HepG2 (cell line): ENCODE measurements around the gene ATRN. TPM values are rescaled to one million over a fixed set of nuclear protein-coding genes. Genes with fewer than 3 reads are reported as not detected.
A peak's percentile ranks its signal among the peaks of the same experiment; 100 is the strongest.

ENCODE experiments used
- ATAC-seq: fragments of 200-7000 bp; cut with Tn5 transposase; 3 replicates; pipeline ENCODE4 v1.9.1; 2020; ENCODE audit warnings: mild to moderate bottlenecking, moderate library complexity
- BruUV-seq: library from RNA; stranded (reverse); fragments of 400-500 nt; replicated peaks from 2 replicates; lab custom pipeline; 2021; lab: Mats Ljungman, UMichigan
- CTCF ChIA-PET: fragments of 300-600 bp; formaldehyde crosslinking; extraction: SDS; loops from one replicate; lab custom pipeline; 2021; ENCODE audit warnings: low total read pairs, inconsistent platforms, low intra/inter-chr PET ratio; lab: Yijun Ruan, JAX
- POLR2A ChIA-PET: fragments of 350-600 bp; sonication (Branson Sonifier 250); formaldehyde crosslinking; loops from one replicate; lab custom pipeline; 2020; ENCODE audit warnings: antibody characterized with exemption, inconsistent platforms; lab: Yijun Ruan, JAX
- DNase-seq: peaks from one replicate; pipeline ENCODE4 v3.0.0-alpha.2; 2015; ENCODE audit warnings: low spot score
- FAIRE-seq: peaks from 3 replicates; lab custom pipeline; 2011; peaks lifted over from hg19 to GRCh38; lab: Jason Lieb, UNC
- H2AFZ ChIP-seq: one replicate; pipeline ENCODE4 v1.6.1; 2011; ENCODE audit warnings: low read length, inconsistent platforms
- H3K27ac ChIP-seq: fragments of 300-600 bp; 3 replicates; pipeline ENCODE4 v1.8.0; 2011; ENCODE audit warnings: mixed run types, mild to moderate bottlenecking, mixed read lengths, low read length, inconsistent platforms; ENCODE audit not compliant: insufficient read depth; ENCODE audit errors: extremely low read length
- H3K27me3 ChIP-seq, 2 experiments: fragments of 200-600 bp in 1 of 2; 2 replicates in 1 of 2; 3 replicates in 1 of 2; pipeline versions ENCODE4 v1.6.0 to v1.8.0; 2011; ENCODE audit warnings: low read length in 2 of 2, mild to moderate bottlenecking in 2 of 2, moderate library complexity in 2 of 2, inconsistent platforms in 1 of 2; ENCODE audit not compliant: insufficient read depth in 2 of 2, control insufficient read depth in 1 of 2
- H3K36me3 ChIP-seq, 2 experiments: fragments of 200-600 bp in 1 of 2; replicated peaks in 1 of 2; 2 replicates in 1 of 2; 3 replicates in 1 of 2; pipeline versions ENCODE4 v1.5.1 to v1.8.0; 2011; ENCODE audit warnings: low read length in 2 of 2, inconsistent platforms in 1 of 2; ENCODE audit not compliant: insufficient read depth in 2 of 2, control insufficient read depth in 1 of 2
- H3K4me1 ChIP-seq: 2 replicates; pipeline ENCODE4 v1.5.1; 2012; ENCODE audit warnings: low read length, inconsistent platforms; ENCODE audit not compliant: insufficient read depth
- H3K4me2 ChIP-seq: 2 replicates; pipeline ENCODE4 v1.6.0; 2011; ENCODE audit warnings: low read depth, low read length, inconsistent platforms
- H3K4me3 ChIP-seq, 3 experiments: fragments of 200-600 bp in 1 of 3; sonication (generic), shearing (Covaris generic) in 1 of 3; replicated peaks in 1 of 3; 2 replicates each; pipeline ENCODE4 v1.5.1; 2011 to 2016; ENCODE audit warnings: low read length in 3 of 3, inconsistent platforms in 2 of 3, low read depth in 2 of 3, mild to moderate bottlenecking in 2 of 3, control low read depth in 1 of 3, mixed read lengths in 1 of 3; ENCODE audit not compliant: insufficient read depth in 1 of 3
- H3K79me2 ChIP-seq: one replicate; pipeline ENCODE4 v1.6.1; 2011; ENCODE audit warnings: low read length, inconsistent platforms; ENCODE audit not compliant: insufficient read depth
- H3K9ac ChIP-seq: 2 replicates; pipeline ENCODE4 v1.6.0; 2011; ENCODE audit warnings: mild to moderate bottlenecking, low read depth, low read length, inconsistent platforms; ENCODE audit not compliant: insufficient read depth
- H3K9me3 ChIP-seq: 2 replicates; pipeline ENCODE4 v1.5.1; 2012; ENCODE audit warnings: mild to moderate bottlenecking, low read length
- H4K20me1 ChIP-seq: 2 replicates; pipeline ENCODE4 v1.6.0; 2011; ENCODE audit warnings: inconsistent platforms, mild to moderate bottlenecking, low read length, moderate library complexity; ENCODE audit not compliant: insufficient read depth
- EZH2 ChIP-seq: conservative IDR thresholded peaks from 2 replicates; pipeline ENCODE4 v1.6.1; 2012; ENCODE audit warnings: mild to moderate bottlenecking, low read depth, low read length, moderate library complexity
- MXD3 ChIP-seq: IDR thresholded peaks from 2 replicates; pipeline ENCODE4 v1.6.1; 2016; ENCODE audit warnings: mild to moderate bottlenecking, missing biosample characterization, missing genetic modification reagents
- NRL ChIP-seq: sonication (generic); formaldehyde crosslinking; IDR thresholded peaks from 2 replicates; pipeline ENCODE4 v1.5.0; 2020; ENCODE audit warnings: missing genetic modification reagents, mild to moderate bottlenecking, moderate library complexity, borderline replicate concordance
- POGK ChIP-seq: sonication (generic); formaldehyde crosslinking; conservative IDR thresholded peaks from 2 replicates; pipeline ENCODE4 v1.8.0; 2022; ENCODE audit warnings: mild to moderate bottlenecking, moderate library complexity, missing genetic modification reagents
- SUZ12 ChIP-seq: fragments of 150-350 bp; IDR thresholded peaks from 2 replicates; pipeline ENCODE4 v1.6.1; 2014; ENCODE audit warnings: low read depth, low read length
- TSC22D2 ChIP-seq: sonication (generic); formaldehyde crosslinking; IDR thresholded peaks from 2 replicates; pipeline ENCODE4 v1.5.1; 2020; ENCODE audit warnings: missing genetic modification reagents, mild to moderate bottlenecking, borderline replicate concordance
- ZFP91 ChIP-seq: sonication (generic); formaldehyde crosslinking; IDR thresholded peaks from 2 replicates; pipeline ENCODE4 v1.9.0; 2022; ENCODE audit warnings: missing genetic modification reagents, mild to moderate bottlenecking, borderline replicate concordance
- ZNF598 ChIP-seq: sonication (generic); formaldehyde crosslinking; IDR thresholded peaks from 2 replicates; pipeline ENCODE4 v1.5.1; 2020; ENCODE audit warnings: mild to moderate bottlenecking, missing genetic modification reagents, borderline replicate concordance
- ZSCAN29 ChIP-seq: sonication (generic); formaldehyde crosslinking; conservative IDR thresholded peaks from 2 replicates; pipeline ENCODE4 v1.4.0; 2020; ENCODE audit warnings: mild to moderate bottlenecking, missing genetic modification reagents
- WGBS: methylation state at CpG from one replicate; pipeline ENCODE4 v1.1.6; 2017; ENCODE audit warnings: low lambda C conversion rate; 5-methylcytosine and 5-hydroxymethylcytosine counted together
- in situ Hi-C: cut with HindIII; loops from 2 replicates; pipeline ENCODE4 v1.10.0; 2017; ENCODE audit warnings: low pct_unique_long_range_greater_than_20kb; ENCODE audit not compliant: extremely low pct_ligation_motif_present
- intact Hi-C: fragments of 100-400 bp; cut with micrococcal nuclease; formaldehyde crosslinking; loops from one replicate; pipeline ENCODE4 v1.10.0; 2022; ENCODE audit not compliant: unreplicated experiment
- polyA plus RNA-seq, 8 experiments: library from polyadenylated mRNA; depleted of rRNA in 3 of 8; stranded (reverse) in 7 of 8; unstranded in 1 of 8; fragments of >200 nt; fragmentation: Illumina TruSeq in 4 of 8; extraction: Trizol in 4 of 8; gene quantifications; 2 replicates each; pipeline versions ENCODE4 v1.2.1 to v1.2.3, GENCODE V29; 2011 to 2016; ENCODE audit warnings: low read depth in 4 of 8, missing spikeins in 1 of 8, mixed read lengths in 1 of 8; ENCODE audit not compliant: insufficient read depth in 1 of 8
- total RNA-seq, 5 experiments: library from RNA; depleted of rRNA; stranded (reverse); fragments of >200 nt; fragmentation: Illumina TruSeq; extraction: Trizol; gene quantifications; 2 replicates each; pipeline ENCODE4 v1.2.3, GENCODE V29; 2016; ENCODE audit warnings: low read depth in 1 of 5

ATRN gene
- total and polyA plus RNA-seq, 2 of the 13 experiments (the other 11 are each of a cell fraction or from before 2014, with no cell fraction given), result 44.2 to 81.1 TPM

DNA sequence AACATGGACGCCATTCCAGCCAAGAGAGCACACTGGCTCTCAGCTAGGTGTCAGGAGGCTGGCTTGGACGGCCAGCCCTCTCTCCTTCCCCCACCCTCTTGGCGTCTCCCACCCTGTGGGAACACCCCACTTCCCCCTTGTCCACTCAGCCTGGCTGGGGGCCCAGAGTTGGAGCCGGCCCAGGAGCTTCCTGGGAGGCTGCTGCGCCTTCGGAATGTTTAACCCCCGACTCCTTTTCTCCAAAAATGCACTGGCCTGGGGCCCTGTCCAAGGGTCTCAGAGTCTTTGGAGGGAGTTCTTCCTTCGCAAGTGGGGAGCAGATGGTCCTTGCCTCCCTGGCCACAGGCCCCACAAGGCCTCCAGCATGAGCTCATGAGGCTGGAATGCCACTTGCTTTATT is 206.9 kb downstream of the ATRN start:
- DNase-seq (no peak), FAIRE-seq (no peak), ATAC-seq (no peak)
- Histone ChIP-seq H4K20me1 (no peaks in the 10 kb centered on the region), H3K4me3 (no peak overlapping the region), H3K36me3 (no peaks in the 10 kb centered on the region), H3K4me1 (peaks cover 11% of the 10 kb centered on the region; the same call in 1 of the 2 replicates), H3K27ac (no peak overlapping the region), H2AFZ (no peak overlapping the region), H3K79me2 (no peaks in the 10 kb centered on the region), H3K9ac (no peak overlapping the region), H3K27me3 (peaks cover 50 to 95% of the 10 kb centered on the region in 2 experiments), H3K9me3 (no peaks in the 10 kb centered on the region), H3K4me2 (no peak overlapping the region)
- intact Hi-C loops, result no loop called here
- in situ Hi-C loops, result loop anchor here (5.0 kb wide), 1 partner anchor 35 kb away; the partner anchor contains the start of gene SIGLEC1
- CTCF ChIA-PET, result interaction anchor here (2.9 kb wide), 1 partner anchor 32 kb away, joined by 65 read pairs; no protein-coding TSS in a partner anchor
- no TSS peak for BruUV-seq
- TF ChIP-seq TSC22D2 (no peak), EZH2 (peak; percentile 51; the same call in 1 of the 2 replicates), MXD3 (no peak), ZSCAN29 (no peak), SUZ12 (no peak), ZNF598 (no peak), POGK (no peak), NRL (CRISPR knock-in tag) (0 out of 2 replicates have a peak, but pooled peaks have one; percentile 17), ZFP91 (CRISPR knock-in tag) (0 out of 2 replicates have a peak, but pooled peaks have one; percentile 5)
- 20% methylated on average over 8 of the region's 8 CpGs for WGBS
- POLR2A ChIA-PET, result interaction anchor here (1.3 kb wide), 2 partner anchors 90 to 104 kb away, joined by 3 read pairs; partner anchors contain the start of genes ADISSP and SPEF1
